Measurements from ENCODE around the gene PTGDS.

The PTGDS gene

GRCh38 chr9:136961279-136962065, 15.8 kb upstream of the PTGDS start:
- TF ChIP-seq CTCF (IDR thresholded peaks at IDR 0.05; ENCODE audit: extremely low read depth, missing control alignments), result no peak
- DNase-seq (ENCODE audit: low spot score), result no peak

- no peak for DNase-seq (ENCODE audit: low spot score)
- TF ChIP-seq CTCF (IDR thresholded peaks at IDR 0.05; ENCODE audit: extremely low read depth, missing control alignments), result no peak
Measured at GRCh38 chr9:136962163-136962562, 15.1 kb upstream of the PTGDS start.

- TF ChIP-seq CTCF (IDR thresholded peaks at IDR 0.05; ENCODE audit: extremely low read depth, missing control alignments), result no peak
- DNase-seq (ENCODE audit: low spot score), result no peak
Measured at GRCh38 chr9:136962701-136963248, 14.5 kb upstream of the PTGDS start.

GRCh38 chr9:136963341-136963740, 14.0 kb upstream of the PTGDS start:
- no peak for TF ChIP-seq CTCF (IDR thresholded peaks at IDR 0.05; ENCODE audit: extremely low read depth, missing control alignments)

GRCh38 chr9:136963751-136964150, 13.6 kb upstream of the PTGDS start:
- no peak for TF ChIP-seq CTCF (IDR thresholded peaks at IDR 0.05; ENCODE audit: extremely low read depth, missing control alignments)
- DNase-seq (ENCODE audit: low spot score), result no peak

More at GRCh38 chr9:136963341-136963740, 14.0 kb upstream of the PTGDS start:
- DNase-seq (ENCODE audit: low spot score), result no peak

GRCh38 chr9:136964171-136964689, 13.1 kb upstream of the PTGDS start:
- DNase-seq (ENCODE audit: low spot score), result no peak
- no peak for TF ChIP-seq CTCF (IDR thresholded peaks at IDR 0.05; ENCODE audit: extremely low read depth, missing control alignments)

GRCh38 chr9:136964833-136965422, 12.4 kb upstream of the PTGDS start:
- TF ChIP-seq CTCF (IDR thresholded peaks at IDR 0.05; ENCODE audit: extremely low read depth, missing control alignments), result no peak
- no peak for DNase-seq (ENCODE audit: low spot score)
